Measurements from ENCODE around the gene FAM124A. TPM values are rescaled to one million over a fixed set of nuclear protein-coding genes. Genes with fewer than 3 reads are reported as not detected.

Gene FAM124A
- total RNA-seq, 6 experiments from 2014 or later: not detected

DNA sequence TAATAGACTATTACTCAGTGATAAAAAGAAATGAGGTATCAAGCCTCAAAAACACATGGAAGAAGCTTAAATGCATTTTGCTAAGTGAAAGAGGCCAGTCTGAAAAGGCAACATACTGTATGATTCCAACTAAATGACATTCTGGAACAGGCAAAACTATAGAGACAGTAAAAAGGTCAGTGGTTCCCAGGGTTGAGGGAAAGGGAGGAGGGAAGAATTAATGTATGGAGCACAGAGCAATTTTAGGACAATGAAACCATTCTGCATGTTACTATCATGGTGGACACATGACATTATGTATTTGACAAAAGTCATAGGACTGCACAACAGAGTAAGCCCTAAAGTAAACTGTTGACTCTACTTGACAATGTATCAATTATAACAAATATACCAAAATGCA is 111.6 kb downstream of the FAM124A start:
- Mint-ChIP-seq H3K27me3 (ENCODE audit: insufficient read depth) (peaks cover 4% of the 10 kb centered on the region), H3K9me3 (no peaks in the 10 kb centered on the region), H3K4me3 (no peak overlapping the region), H3K36me3 (ENCODE audit: low read depth) (no peaks in the 10 kb centered on the region), H3K4me1 (ENCODE audit: low read depth) (peaks cover 13% of the 10 kb centered on the region), H3K27ac (no peak overlapping the region)
- no peak for DNase-seq
- TF ChIP-seq, protein P1, sequence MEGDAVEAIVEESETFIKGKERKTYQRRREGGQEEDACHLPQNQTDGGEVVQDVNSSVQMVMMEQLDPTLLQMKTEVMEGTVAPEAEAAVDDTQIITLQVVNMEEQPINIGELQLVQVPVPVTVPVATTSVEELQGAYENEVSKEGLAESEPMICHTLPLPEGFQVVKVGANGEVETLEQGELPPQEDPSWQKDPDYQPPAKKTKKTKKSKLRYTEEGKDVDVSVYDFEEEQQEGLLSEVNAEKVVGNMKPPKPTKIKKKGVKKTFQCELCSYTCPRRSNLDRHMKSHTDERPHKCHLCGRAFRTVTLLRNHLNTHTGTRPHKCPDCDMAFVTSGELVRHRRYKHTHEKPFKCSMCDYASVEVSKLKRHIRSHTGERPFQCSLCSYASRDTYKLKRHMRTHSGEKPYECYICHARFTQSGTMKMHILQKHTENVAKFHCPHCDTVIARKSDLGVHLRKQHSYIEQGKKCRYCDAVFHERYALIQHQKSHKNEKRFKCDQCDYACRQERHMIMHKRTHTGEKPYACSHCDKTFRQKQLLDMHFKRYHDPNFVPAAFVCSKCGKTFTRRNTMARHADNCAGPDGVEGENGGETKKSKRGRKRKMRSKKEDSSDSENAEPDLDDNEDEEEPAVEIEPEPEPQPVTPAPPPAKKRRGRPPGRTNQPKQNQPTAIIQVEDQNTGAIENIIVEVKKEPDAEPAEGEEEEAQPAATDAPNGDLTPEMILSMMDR (IDR thresholded peaks at IDR 0.05): no peak

Other genes with a start within 250 kb of the FAM124A start
- gene C13orf42, start 111.1 kb upstream of the FAM124A start, total RNA-seq (2021; fragmentation: NEBNext Ultra II Directional; extraction: Animal tissue kit (Norgen Biotek cat#: 25700)): not detected
- not detected for gene SERPINE3, start 117.3 kb downstream of the FAM124A start, total RNA-seq (2021; fragmentation: NEBNext Ultra II Directional; extraction: Animal tissue kit (Norgen Biotek cat#: 25700))
- 10 to 100 TPM; 32.4 to 38.6 (median 33.5) TPM for gene INTS6, start 230.6 kb downstream of the FAM124A start, total RNA-seq (2021; fragmentation: NEBNext Ultra II Directional; extraction: Animal tissue kit (Norgen Biotek cat#: 25700))

All from HFFc6 (cell line).